Peyer's patch (tissue), 4 donors: Measurements from ENCODE around the gene TMEM161A. TPM values are rescaled to one million over a fixed set of nuclear protein-coding genes. Genes with fewer than 3 reads are reported as not detected.
A peak's percentile ranks its signal among the peaks of the same experiment; 100 is the strongest.

Experiments used
- DNase-seq, 3 donors: peaks; one replicate each; pipeline ENCODE4 v3.0.0-alpha.2; 2017 to 2019
- H3K27ac ChIP-seq, 4 donors: fragments of 200-600 bp; sonication (generic); one replicate each; pipeline ENCODE4 v1.5.1; 2016 to 2019
- H3K27me3 ChIP-seq, 2 donors: fragments of 200-600 bp; sonication (generic); one replicate each; pipeline ENCODE4 v1.5.1; 2019
- H3K36me3 ChIP-seq, 3 donors: fragments of 200-600 bp; sonication (generic); one replicate each; pipeline ENCODE4 v1.5.1; 2016 to 2019
- H3K4me1 ChIP-seq, 4 donors: fragments of 200-600 bp; sonication (generic); one replicate each; pipeline ENCODE4 v1.5.1; 2016 to 2019
- H3K4me3 ChIP-seq, 4 donors: fragments of 200-600 bp; sonication (generic); 1 replicate in 3 of 4; 2 replicates in 1 of 4; pipeline ENCODE4 v1.5.1; 2016 to 2019; ENCODE audit warnings: mild to moderate bottlenecking in 1 of 4
- H3K9me3 ChIP-seq, 4 donors: fragments of 200-600 bp; sonication (generic); one replicate each; pipeline ENCODE4 v1.5.1; 2016 to 2019; ENCODE audit warnings: mild to moderate bottlenecking in 1 of 4
- POLR2A ChIP-seq, 2 donors: fragments of 450-650 bp; IDR thresholded peaks; one replicate each; pipeline ENCODE4 v1.5.1; 2017; ENCODE audit warnings: antibody characterized with exemption in 2 of 2, mild to moderate bottlenecking in 2 of 2, moderate library complexity in 2 of 2
- total RNA-seq, 4 donors: library from RNA; depleted of rRNA; stranded (reverse); fragments of >200 nt; gene quantifications; one replicate each; pipeline ENCODE4 v1.1.0, GENCODE V29; 2016
- TF ChIP-seq, protein P1 (sequence below), 6 experiments: fragments of 450-650 bp in 4 of 6; fragments of 200-600 bp in 2 of 6; sonication (generic) in 1 of 6; IDR thresholded peaks; one replicate each; pipeline ENCODE4 v1.5.1; 2017 to 2019; ENCODE audit warnings: antibody characterized with exemption in 6 of 6, mild to moderate bottlenecking in 3 of 6, moderate library complexity in 1 of 6

TMEM161A gene
- total RNA-seq: 10 to 100 TPM; 15.9 to 26.4 (median 18.7) TPM

DNA sequence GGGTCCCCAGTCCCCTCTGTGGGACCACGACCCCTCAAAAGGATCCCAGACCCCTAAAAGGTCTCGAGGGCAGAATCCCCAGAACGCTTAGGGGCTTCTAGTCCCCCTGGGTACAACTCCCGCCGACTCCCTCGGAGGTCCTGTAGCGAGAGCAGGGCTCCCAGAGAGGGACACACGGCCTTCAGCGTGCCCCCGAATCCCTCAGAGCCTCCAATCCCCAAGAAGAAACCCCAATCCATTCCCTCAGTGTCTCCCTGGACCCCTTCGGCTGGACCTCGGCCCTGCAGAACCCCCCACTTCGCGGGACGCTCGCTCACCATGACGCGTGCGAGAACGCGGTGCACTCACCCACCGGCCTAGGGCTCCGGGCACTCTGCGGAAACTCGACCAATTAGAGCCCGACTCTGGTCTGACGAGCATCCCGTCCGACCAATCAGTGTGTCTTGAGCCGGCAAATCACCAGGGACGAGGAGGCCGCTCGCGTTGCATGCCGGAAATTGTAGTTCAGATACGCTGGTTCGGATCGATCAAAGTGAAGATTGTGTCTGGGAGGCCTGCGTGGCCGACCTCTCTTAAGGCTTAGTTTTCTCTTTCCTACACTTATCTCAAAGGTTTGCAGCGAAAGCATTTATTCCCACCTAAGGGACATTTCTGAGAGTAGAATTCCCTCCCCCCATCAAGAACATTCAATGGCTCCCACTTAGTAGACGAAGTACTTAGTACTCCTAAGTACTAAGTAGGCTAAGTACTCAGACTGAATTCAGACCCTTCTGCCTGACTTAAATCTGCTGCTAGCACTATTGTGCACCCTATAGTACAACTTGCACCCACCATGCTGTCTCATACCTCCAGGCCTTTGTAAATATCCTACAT, at the start of gene TMEM161A:
Gene TMEM161A, minus strand, starts transcription at position 370 of the 873 bp plus-strand sequence. Its CDS starts 50 bp downstream, at position 320.
- peak in 1 of 2 donors; percentile 52 for TF ChIP-seq POLR2A (IDR thresholded peaks at IDR 0.05)
- TF ChIP-seq, protein P1, sequence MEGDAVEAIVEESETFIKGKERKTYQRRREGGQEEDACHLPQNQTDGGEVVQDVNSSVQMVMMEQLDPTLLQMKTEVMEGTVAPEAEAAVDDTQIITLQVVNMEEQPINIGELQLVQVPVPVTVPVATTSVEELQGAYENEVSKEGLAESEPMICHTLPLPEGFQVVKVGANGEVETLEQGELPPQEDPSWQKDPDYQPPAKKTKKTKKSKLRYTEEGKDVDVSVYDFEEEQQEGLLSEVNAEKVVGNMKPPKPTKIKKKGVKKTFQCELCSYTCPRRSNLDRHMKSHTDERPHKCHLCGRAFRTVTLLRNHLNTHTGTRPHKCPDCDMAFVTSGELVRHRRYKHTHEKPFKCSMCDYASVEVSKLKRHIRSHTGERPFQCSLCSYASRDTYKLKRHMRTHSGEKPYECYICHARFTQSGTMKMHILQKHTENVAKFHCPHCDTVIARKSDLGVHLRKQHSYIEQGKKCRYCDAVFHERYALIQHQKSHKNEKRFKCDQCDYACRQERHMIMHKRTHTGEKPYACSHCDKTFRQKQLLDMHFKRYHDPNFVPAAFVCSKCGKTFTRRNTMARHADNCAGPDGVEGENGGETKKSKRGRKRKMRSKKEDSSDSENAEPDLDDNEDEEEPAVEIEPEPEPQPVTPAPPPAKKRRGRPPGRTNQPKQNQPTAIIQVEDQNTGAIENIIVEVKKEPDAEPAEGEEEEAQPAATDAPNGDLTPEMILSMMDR (IDR thresholded peaks at IDR 0.05): no peak
- peaks cover 0 to 11% (median 2%) of the 10 kb centered on the region in 4 donors for H3K4me1 ChIP-seq
- H3K4me3 ChIP-seq: peak within 1 kb of the TSS; percentile 59 to 76 (median 68)
- peak within 1 kb of the TSS in 3 of 4 donors; percentile 70 to 79 (median 70) for H3K27ac ChIP-seq
- DNase-seq: peak; percentile 95 to 99 (median 97)
- H3K36me3 ChIP-seq: no peaks in the 10 kb centered on the region
- no peaks in the 10 kb centered on the region for H3K27me3 ChIP-seq
- H3K9me3 ChIP-seq: no peaks in the 10 kb centered on the region

DNA sequence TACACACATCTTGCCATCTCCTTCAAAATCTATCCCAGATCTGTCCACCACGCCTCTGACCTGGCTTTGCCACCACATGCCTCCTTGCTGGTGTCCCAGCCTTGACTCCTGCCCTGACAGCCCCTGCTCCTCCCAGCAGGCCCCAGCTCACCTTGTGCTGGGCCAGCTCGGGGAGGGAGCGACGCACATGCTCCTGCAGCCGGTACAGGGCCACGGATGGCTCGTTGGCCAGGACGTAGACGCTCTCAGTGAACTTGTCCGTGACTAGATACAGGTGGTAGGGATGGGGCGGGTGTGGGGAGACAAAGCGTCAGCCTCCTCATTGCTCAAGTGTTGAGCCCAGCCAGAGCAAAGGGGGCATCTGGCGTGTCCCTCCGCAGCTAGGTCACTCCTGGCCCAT, 48.5 kb upstream of the TMEM161A start:
- Histone ChIP-seq H3K4me3 (no peak overlapping the region), H3K9me3 (no peaks in the 10 kb centered on the region), H3K27ac (no peak overlapping the region), H3K27me3 (no peaks in the 10 kb centered on the region), H3K36me3 (peaks cover 0 to 34% (median 0%) of the 10 kb centered on the region in 3 donors), H3K4me1 (peaks cover 0 to 17% (median 12%) of the 10 kb centered on the region in 4 donors)
- TF ChIP-seq, protein P1 (IDR thresholded peaks at IDR 0.05): no peak
- no peak for TF ChIP-seq POLR2A (IDR thresholded peaks at IDR 0.05)
- DNase-seq: no peak

DNA sequence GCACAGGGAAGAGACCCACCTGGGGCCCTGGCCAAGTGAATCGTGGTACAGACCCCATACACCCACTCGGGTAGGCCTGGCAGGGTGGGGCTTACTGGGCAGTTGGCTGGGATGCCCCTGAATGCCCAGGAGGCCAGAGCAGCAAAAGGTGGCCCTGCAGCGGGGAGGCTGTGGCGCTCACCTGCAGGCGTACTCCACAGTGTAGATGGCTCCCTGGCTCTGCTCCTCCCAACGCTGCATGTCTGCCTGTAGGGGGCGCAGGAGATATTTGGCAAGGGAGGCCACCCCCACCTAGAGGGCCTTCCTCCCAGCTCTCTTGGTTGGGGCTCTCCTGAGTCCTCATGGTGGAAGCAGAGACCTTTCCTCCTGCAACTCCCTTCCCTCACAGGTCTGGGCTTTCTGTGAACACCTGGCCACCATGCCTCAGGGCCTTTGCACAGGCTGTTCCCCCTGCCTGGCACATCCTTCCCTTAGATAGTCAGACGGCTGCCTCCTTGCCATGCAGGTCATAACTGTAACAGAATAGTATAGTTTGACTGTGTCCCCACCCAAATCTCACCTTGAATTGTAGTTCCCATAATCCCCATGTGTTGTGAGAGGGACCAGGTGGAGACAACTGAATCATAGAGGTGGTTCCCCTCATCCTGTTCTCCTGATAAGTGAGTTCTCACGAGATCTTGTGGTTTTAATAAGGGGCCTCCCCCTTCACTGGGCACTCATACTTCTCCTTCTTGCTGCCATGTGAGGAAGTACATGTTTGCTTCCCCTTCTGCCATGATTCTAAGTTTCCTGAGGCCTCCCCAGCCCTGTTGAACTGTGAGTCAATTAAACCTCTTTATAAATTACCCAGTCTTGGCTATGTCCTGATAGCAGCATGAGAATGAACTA, 47.8 kb upstream of the TMEM161A start:
- peaks cover 0 to 15% (median 8%) of the 10 kb centered on the region in 4 donors for H3K4me1 ChIP-seq
- H3K4me3 ChIP-seq: no peak overlapping the region
- peak in 2 of 3 donors; percentile 57 to 73 for DNase-seq
- no peak overlapping the region for H3K27ac ChIP-seq
- H3K9me3 ChIP-seq: no peaks in the 10 kb centered on the region
- no peaks in the 10 kb centered on the region for H3K27me3 ChIP-seq
- peaks cover 0 to 40% (median 0%) of the 10 kb centered on the region in 3 donors for H3K36me3 ChIP-seq
- TF ChIP-seq POLR2A (IDR thresholded peaks at IDR 0.05): no peak
- TF ChIP-seq, protein P1 (IDR thresholded peaks at IDR 0.05): peak; percentile 2 to 65 (median 56)

DNA sequence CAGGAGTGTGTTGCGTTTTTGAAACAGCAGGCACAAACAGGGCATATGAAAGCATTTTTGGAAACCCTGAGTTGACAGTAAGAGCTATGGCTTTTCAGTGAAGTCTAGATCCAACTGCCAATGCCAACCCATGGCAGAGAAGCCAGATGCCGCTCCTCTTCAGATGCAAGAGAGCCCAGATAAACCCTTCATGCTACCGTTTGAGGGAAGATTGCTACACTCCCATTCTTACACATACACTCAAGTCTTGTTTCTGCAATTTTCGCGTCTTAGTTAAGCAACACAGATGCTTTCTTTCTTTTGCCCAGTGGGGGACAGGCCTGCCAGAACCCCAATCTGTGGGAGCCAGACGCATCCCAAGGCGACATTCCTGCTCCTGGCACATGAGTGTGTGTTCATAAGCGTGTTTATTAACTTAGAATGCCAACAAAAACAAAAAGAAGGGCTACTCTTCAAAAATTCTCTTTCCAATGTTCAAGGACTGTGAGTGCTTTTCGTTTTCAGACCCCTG, 43.3 kb upstream of the TMEM161A start:
- no peak for TF ChIP-seq POLR2A (IDR thresholded peaks at IDR 0.05)
- TF ChIP-seq, protein P1 (IDR thresholded peaks at IDR 0.05): no peak
- DNase-seq: no peak
- Histone ChIP-seq H3K4me3 (no peak overlapping the region), H3K36me3 (peaks cover 0 to 63% (median 0%) of the 10 kb centered on the region in 3 donors), H3K27ac (no peak overlapping the region), H3K4me1 (no peaks in the 10 kb centered on the region), H3K27me3 (no peaks in the 10 kb centered on the region), H3K9me3 (no peaks in the 10 kb centered on the region)
